ENCODE measurements around the gene KCNJ2. TPM values are rescaled to one million over a fixed set of nuclear protein-coding genes. Genes with fewer than 3 reads are reported as not detected.

KCNJ2 gene
- total RNA-seq, 1 donor from 2014 or later: 19.6 TPM

DNA sequence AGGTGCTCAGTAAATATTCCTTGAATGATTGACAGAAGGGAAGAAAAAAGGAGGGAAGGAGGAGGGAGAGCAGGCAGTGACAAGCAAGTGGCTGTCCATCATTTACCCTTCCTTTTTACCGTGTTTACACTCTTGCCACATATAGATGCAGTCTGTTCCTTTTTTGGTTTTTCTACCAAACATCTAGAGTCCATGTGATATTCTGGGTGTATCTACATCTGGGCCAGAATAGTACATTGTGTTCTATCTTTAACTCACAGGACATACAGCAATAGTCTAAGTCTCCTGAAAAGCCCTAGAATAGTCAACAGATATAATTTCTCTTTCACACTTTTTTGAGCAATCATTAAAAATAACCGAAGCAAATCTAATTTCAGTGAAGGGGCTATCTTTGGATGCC is 33.5 kb downstream of the KCNJ2 start:
- DNase-seq (ENCODE audit: extremely low read depth, low read depth, low spot score): no peak

- no peak for DNase-seq (ENCODE audit: extremely low read depth, low read depth, low spot score)
These were observed 35.1 kb downstream of the KCNJ2 start for GRCh38 chr17:70204431-70204830.

DNA sequence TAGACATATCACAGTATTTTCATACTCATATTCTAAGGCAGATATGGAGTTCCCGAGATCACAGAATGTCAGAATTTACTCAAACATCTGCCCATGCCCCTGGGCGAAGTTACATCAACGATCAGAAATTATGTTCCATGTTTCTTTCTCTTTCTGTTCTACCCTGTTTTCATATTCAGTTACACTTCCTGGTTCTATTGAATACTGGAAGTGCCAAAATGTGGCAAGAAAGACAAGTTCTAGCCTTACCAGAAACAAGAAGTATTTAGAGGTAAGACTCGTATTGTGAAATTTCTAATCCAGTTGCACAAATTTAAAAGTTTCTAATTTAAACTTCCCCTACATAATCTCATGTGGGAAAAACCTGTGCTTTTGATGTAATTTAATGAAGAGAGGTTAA is 36.1 kb downstream of the KCNJ2 start:
- no peak for DNase-seq (ENCODE audit: extremely low read depth, low read depth, low spot score)

DNA sequence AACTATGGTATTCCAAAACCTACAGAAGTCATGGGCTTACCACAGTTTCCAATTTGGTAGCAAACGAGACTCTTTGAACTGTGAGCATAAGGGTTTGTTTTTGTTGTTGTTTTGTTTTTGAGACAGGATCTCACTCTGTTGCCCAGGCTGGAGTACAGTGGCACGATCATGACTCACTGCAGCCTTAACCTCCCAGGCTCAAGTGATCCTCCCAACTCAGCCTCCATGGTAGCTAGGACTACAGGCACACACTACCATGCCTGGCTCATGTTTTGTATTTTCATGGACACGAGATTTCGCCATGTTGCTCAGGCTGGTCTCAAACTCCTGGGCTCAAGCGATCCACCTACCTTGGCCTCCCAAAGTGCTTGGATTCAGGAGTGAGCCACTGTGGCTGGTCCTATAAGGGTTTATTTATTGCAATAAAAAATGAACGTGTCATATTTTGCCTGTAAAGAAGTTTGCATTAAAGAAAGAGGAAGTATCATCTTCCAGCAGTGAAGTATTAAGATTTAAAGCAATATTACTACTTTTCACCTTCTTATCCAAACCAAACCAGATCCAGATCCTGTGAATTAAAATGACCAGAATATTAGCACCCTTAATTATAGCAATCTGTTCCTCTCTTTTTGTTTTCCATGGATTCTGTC is 37.2 kb downstream of the KCNJ2 start:
- DNase-seq (ENCODE audit: extremely low read depth, low read depth, low spot score): no peak

GRCh38 chr17:70207184-70207583 is 37.9 kb downstream of the KCNJ2 start:
- no peak for DNase-seq (ENCODE audit: extremely low read depth, low read depth, low spot score)

GRCh38 chr17:70208080-70208794 is 38.9 kb downstream of the KCNJ2 start:
- DNase-seq (ENCODE audit: extremely low read depth, low read depth, low spot score): no peak

GRCh38 chr17:70208825-70209555 is 39.7 kb downstream of the KCNJ2 start:
- DNase-seq (ENCODE audit: extremely low read depth, low read depth, low spot score): no peak

DNA sequence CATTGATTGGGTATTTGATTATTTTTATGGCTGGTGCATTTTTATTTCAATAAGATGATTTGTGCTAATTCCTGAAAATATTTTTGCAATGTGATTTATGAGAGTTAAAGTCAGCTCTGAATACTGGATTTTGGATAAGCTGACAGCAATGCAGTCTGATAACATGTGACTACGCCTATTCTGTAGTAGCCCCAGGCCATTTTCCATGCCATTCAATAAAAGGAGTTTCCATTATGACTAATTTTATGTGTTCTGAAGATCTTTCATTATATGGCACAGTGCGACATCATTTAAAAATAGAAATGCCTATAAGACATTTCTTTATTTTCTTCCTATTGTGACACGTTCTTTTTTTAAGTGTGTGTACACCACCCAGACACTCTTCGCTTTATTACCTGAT is 46.3 kb downstream of the KCNJ2 start:
- DNase-seq (ENCODE audit: extremely low read depth, low read depth, low spot score): no peak

- no peak for DNase-seq (ENCODE audit: extremely low read depth, low read depth, low spot score)
These were observed 48.2 kb downstream of the KCNJ2 start for GRCh38 chr17:70217571-70217970.

GRCh38 chr17:70225276-70225675 is 55.9 kb downstream of the KCNJ2 start:
- no peak for DNase-seq (ENCODE audit: extremely low read depth, low read depth, low spot score)

Other genes starting within 250 kb of the KCNJ2 start
- 0.64 and 9.5 TPM in 2 replicates for gene KCNJ16, start 94.3 kb upstream of the KCNJ2 start, total RNA-seq